HFFc6 (cell line): ENCODE data around the gene TSNAXIP1. TPM values are rescaled to one million over a fixed set of nuclear protein-coding genes. Genes with fewer than 3 reads are reported as not detected.
"Not testable (repeated sequence)": the region's sequence is repeated elsewhere in the genome, so short reads cannot be mapped to it uniquely, and the experiment has no call there.

ENCODE experiments used
- DNase-seq: peaks from one replicate; pipeline ENCODE4 v3.0.0-alpha.2; 2018
- H3K27ac Mint-ChIP-seq: 2 replicates; pipeline ENCODE4 v1.8.0; 2020; ENCODE audit warnings: mild to moderate bottlenecking, mixed read lengths
- H3K27me3 Mint-ChIP-seq: 2 replicates; pipeline ENCODE4 v1.8.0; 2021; ENCODE audit warnings: mild to moderate bottlenecking, moderate library complexity, mixed read lengths; ENCODE audit not compliant: insufficient read depth
- H3K36me3 Mint-ChIP-seq: 2 replicates; pipeline ENCODE4 v1.8.0; 2021; ENCODE audit warnings: low read depth, mixed read lengths
- H3K4me1 Mint-ChIP-seq: 2 replicates; pipeline ENCODE4 v1.8.0; 2020; ENCODE audit warnings: low read depth, mixed read lengths
- H3K4me3 Mint-ChIP-seq: 2 replicates; pipeline ENCODE4 v1.8.0; 2020; ENCODE audit warnings: mild to moderate bottlenecking, moderate library complexity, mixed read lengths
- H3K9me3 Mint-ChIP-seq: 2 replicates; pipeline ENCODE4 v1.8.0; 2020; ENCODE audit warnings: mild to moderate bottlenecking, mixed read lengths
- total RNA-seq, 6 experiments: library from RNA; stranded (reverse); fragmentation: NEBNext Ultra II Directional; extraction: Animal tissue kit (Norgen Biotek cat#: 25700); gene quantifications; 2 replicates in 1 of 6; 3 replicates in 5 of 6; pipeline ENCODE4 v1.2.3, GENCODE V29; 2021
- TF ChIP-seq, protein P1 (sequence below): fragments of 200-600 bp; sonication (generic); IDR thresholded peaks from 2 replicates; pipeline ENCODE4 v1.5.0; 2021; ENCODE audit warnings: antibody characterized with exemption, mild to moderate bottlenecking

The TSNAXIP1 gene
- total RNA-seq, 6 experiments from 2014 or later, result 0.23 to 1.3 (median 0.79) TPM

- no peak overlapping the region for H3K4me3 Mint-ChIP-seq
- H3K4me1 Mint-ChIP-seq, result peaks cover 50% of the 10 kb centered on the region
- H3K27me3 Mint-ChIP-seq, result peaks cover 3% of the 10 kb centered on the region; the same call in 1 of the 2 replicates
- peak overlapping the region; percentile 100 for H3K27ac Mint-ChIP-seq
- TF ChIP-seq, protein P1, sequence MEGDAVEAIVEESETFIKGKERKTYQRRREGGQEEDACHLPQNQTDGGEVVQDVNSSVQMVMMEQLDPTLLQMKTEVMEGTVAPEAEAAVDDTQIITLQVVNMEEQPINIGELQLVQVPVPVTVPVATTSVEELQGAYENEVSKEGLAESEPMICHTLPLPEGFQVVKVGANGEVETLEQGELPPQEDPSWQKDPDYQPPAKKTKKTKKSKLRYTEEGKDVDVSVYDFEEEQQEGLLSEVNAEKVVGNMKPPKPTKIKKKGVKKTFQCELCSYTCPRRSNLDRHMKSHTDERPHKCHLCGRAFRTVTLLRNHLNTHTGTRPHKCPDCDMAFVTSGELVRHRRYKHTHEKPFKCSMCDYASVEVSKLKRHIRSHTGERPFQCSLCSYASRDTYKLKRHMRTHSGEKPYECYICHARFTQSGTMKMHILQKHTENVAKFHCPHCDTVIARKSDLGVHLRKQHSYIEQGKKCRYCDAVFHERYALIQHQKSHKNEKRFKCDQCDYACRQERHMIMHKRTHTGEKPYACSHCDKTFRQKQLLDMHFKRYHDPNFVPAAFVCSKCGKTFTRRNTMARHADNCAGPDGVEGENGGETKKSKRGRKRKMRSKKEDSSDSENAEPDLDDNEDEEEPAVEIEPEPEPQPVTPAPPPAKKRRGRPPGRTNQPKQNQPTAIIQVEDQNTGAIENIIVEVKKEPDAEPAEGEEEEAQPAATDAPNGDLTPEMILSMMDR, result no peak
- H3K9me3 Mint-ChIP-seq, result no peaks in the 10 kb centered on the region
- peaks cover 15% of the 10 kb centered on the region for H3K36me3 Mint-ChIP-seq
- peak; percentile 43 for DNase-seq
These were observed 56.2 kb downstream of the TSNAXIP1 start for GRCh38 chr16:67862623-67863583.

DNA sequence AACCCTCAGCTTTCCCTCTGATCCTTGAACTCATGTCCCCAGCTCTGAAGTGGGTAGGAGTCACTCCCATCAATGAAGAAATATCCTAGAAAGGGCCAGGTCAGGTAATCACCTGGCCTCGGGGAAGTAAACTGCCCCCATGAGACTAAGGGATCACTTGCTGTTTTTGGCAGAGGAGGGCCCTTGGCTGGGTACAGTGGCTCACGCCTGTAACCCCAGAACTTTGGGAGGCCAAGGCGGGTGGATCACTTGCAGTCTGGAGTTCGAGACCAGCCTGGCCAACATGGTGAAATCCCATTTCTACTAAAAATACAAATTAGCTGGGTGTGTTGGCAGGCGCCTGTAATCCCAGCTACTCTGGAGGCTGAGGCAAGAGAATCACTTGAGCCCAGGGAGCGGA lies 57.4 kb downstream of the TSNAXIP1 start:
- Mint-ChIP-seq H3K36me3 (peaks cover 11% of the 10 kb centered on the region; the same call in 1 of the 2 replicates), H3K4me1 (peaks cover 41% of the 10 kb centered on the region), H3K27ac (peak overlapping the region; percentile 100)
- H3K27me3 Mint-ChIP-seq, H3K9me3 Mint-ChIP-seq, H3K4me3 Mint-ChIP-seq, DNase-seq: not testable (repeated sequence)

- peaks cover 41% of the 10 kb centered on the region for H3K4me1 Mint-ChIP-seq
- peaks cover 11% of the 10 kb centered on the region; the same call in 1 of the 2 replicates for H3K36me3 Mint-ChIP-seq
- H3K4me3 Mint-ChIP-seq, result no peak overlapping the region
- no peak for DNase-seq
- TF ChIP-seq, protein P1, result no peak
- 0 out of 2 replicates have a peak, but pooled peaks cover 2% of the 10 kb centered on the region for H3K27me3 Mint-ChIP-seq
- peak overlapping the region; percentile 64 for H3K27ac Mint-ChIP-seq
- H3K9me3 Mint-ChIP-seq, result no peaks in the 10 kb centered on the region
These were observed 57.9 kb downstream of the TSNAXIP1 start for GRCh38 chr16:67864594-67864993.

DNA sequence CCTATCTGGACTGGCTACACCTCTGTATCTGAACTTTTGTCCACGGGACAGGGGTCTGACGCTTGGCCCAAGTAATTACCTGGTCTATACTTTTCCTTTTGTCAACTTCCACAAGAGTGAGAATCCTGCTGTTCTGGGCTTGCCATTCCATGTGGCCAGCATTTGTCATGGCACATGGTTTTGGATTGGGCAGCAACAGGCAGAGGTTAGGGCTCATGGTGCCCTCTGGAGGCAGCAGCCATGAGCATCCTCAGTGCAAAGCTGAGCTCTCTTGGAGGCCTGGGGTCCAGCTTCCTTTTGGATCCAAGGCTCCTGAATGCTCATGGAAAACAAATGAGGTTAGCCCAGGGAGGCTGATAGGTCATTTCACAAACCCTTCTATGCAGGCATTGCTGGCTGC lies 58.6 kb downstream of the TSNAXIP1 start:
- peak; percentile 47 for DNase-seq
- H3K9me3 Mint-ChIP-seq, result no peaks in the 10 kb centered on the region
- H3K4me3 Mint-ChIP-seq, result no peak overlapping the region
- peak overlapping the region; percentile 64 for H3K27ac Mint-ChIP-seq
- H3K27me3 Mint-ChIP-seq, result 0 out of 2 replicates have a peak, but pooled peaks cover 2% of the 10 kb centered on the region
- TF ChIP-seq, protein P1, result peak; percentile 69
- peaks cover 41% of the 10 kb centered on the region for H3K4me1 Mint-ChIP-seq
- peaks cover 14% of the 10 kb centered on the region for H3K36me3 Mint-ChIP-seq

DNA sequence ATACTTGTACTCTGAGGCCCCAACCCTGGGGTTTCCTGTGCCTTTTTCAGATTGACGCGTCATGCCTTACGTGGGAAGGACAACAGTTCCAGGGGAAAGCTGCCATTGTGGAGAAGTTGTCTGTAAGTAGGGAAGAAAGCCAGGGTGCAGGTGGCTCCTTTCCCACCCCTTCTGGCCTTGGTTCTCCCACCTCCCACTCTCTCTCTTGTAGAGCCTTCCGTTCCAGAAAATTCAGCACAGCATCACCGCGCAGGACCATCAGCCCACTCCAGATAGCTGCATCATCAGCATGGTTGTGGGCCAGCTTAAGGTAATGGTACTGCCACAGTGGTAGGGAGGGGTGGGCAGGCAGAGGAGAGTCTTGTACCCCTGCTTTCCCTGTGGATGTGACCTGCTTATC lies 61.6 kb downstream of the TSNAXIP1 start:
- Mint-ChIP-seq H3K4me3 (no peak overlapping the region), H3K36me3 (peaks cover 22% of the 10 kb centered on the region), H3K9me3 (no peaks in the 10 kb centered on the region), H3K27me3 (peaks cover 2% of the 10 kb centered on the region; the same call in 1 of the 2 replicates), H3K27ac (no peak overlapping the region), H3K4me1 (peaks cover 18% of the 10 kb centered on the region)
- TF ChIP-seq, protein P1, result no peak
- no peak for DNase-seq

- TF ChIP-seq, protein P1, result no peak
- Mint-ChIP-seq H3K4me1 (peaks cover 20% of the 10 kb centered on the region), H3K4me3 (no peak overlapping the region), H3K27ac (no peak overlapping the region), H3K27me3 (peaks cover 2% of the 10 kb centered on the region), H3K9me3 (no peaks in the 10 kb centered on the region), H3K36me3 (peaks cover 22% of the 10 kb centered on the region)
- DNase-seq, result no peak
These were observed 63.0 kb downstream of the TSNAXIP1 start for GRCh38 chr16:67869653-67870052.
